ENCODE results near the gene TMEM200A. TPM values are rescaled to one million over a fixed set of nuclear protein-coding genes. Genes with fewer than 3 reads are reported as not detected.

The TMEM200A gene
- total and polyA plus RNA-seq, 2 of the 8 experiments (the other 6 are each of a cell fraction or from before 2014, with no cell fraction given) = 6.2 to 13.9 TPM

GRCh38 chr6:130354322-130354721 lies 11.5 kb upstream of the TMEM200A start:
- no peaks in the 10 kb centered on the region for H3K4me1 ChIP-seq (replicated peaks in 1 of 4; ENCODE audit: control insufficient read depth in 3 of 4, insufficient read depth in 4 of 4, low read length in 3 of 4)
- no peak overlapping the region for H2AFZ ChIP-seq (ENCODE audit: low read length)
- no peak overlapping the region for H3K23ac ChIP-seq (ENCODE audit: insufficient read length)
- no peak overlapping the region for H3K27ac ChIP-seq (ENCODE audit: low read depth, low read length)
- no peak overlapping the region for H3K18ac ChIP-seq (ENCODE audit: extremely low read depth, low read length)
- H2BK5ac ChIP-seq (ENCODE audit: low read depth, low read length) = no peak overlapping the region
- H4K5ac ChIP-seq (ENCODE audit: insufficient read length, low read depth, low read length) = no peak overlapping the region
- H2BK15ac ChIP-seq (ENCODE audit: low read length) = no peak overlapping the region
- H3K23me2 ChIP-seq (ENCODE audit: low read depth, low read length) = no peaks in the 10 kb centered on the region; the same call in 1 of the 2 replicates
- H3K56ac ChIP-seq (replicated peaks; ENCODE audit: insufficient read length, low read depth, low read length) = no peak overlapping the region
- FAIRE-seq = no peak
- no peak overlapping the region for H2AK5ac ChIP-seq (ENCODE audit: low read depth, low read length)
- no peak overlapping the region for H2BK20ac ChIP-seq (ENCODE audit: low read length)
- DNase-seq (ENCODE audit: low read depth in 1 of 2, low spot score in 2 of 2) = no peak
- no peak overlapping the region for H3K4me2 ChIP-seq (ENCODE audit: insufficient read depth in 1 of 2, low read depth in 2 of 2, low read length in 2 of 2)
- H3K4ac ChIP-seq (replicated peaks; ENCODE audit: insufficient read length, low read depth, low read length) = no peak overlapping the region
- no peaks in the 10 kb centered on the region; a peak in 1 of 8 replicates for H3K36me3 ChIP-seq (ENCODE audit: control insufficient read depth in 2 of 4, insufficient read depth in 4 of 4, low read length in 3 of 4)
- H3K79me1 ChIP-seq (ENCODE audit: low read depth, low read length) = no peaks in the 10 kb centered on the region
- H3K4me3 ChIP-seq (ENCODE audit: extremely low read depth in 1 of 4, insufficient read depth in 2 of 4, low read depth in 3 of 4, low read length in 4 of 4) = no peak overlapping the region
- no peaks in the 10 kb centered on the region for H4K20me1 ChIP-seq (replicated peaks in 1 of 2; ENCODE audit: control insufficient read depth in 1 of 2, insufficient read depth in 2 of 2, low read length in 2 of 2)
- H4K91ac ChIP-seq (replicated peaks; ENCODE audit: insufficient read length, low read length) = no peak overlapping the region
- 95% methylated on average over 1 of the region's 1 CpG; no CpG with 5 or more reads in 1 of the 2 experiments for WGBS, 2 experiments (ENCODE audit: extremely low coverage in 1 of 2, insufficient coverage in 1 of 2, insufficient read length in 1 of 2, insufficient replicate concordance in 2 of 2, low coverage in 1 of 2, low lambda C conversion rate in 2 of 2, missing lambda C conversion rate in 1 of 2)
- no peaks in the 10 kb centered on the region for H3K79me2 ChIP-seq (ENCODE audit: control insufficient read depth in 1 of 2, insufficient read depth in 2 of 2, low read length in 2 of 2)
- H3K27me3 ChIP-seq (replicated peaks in 1 of 4; ENCODE audit: control insufficient read depth in 3 of 4, extremely low read depth in 1 of 4, insufficient read depth in 3 of 4, low read length in 3 of 4) = no peaks in the 10 kb centered on the region
- no peak overlapping the region for H3K9ac ChIP-seq (replicated peaks in 1 of 4; ENCODE audit: extremely low read depth in 1 of 4, low read depth in 3 of 4, low read length in 3 of 4)
- H4K8ac ChIP-seq (ENCODE audit: extremely low read depth, insufficient read depth, low read length) = no peak overlapping the region
- ChIA-PET CTCF (ENCODE audit: partially characterized antibody) (no interaction called here), POLR2A (ENCODE audit: partially characterized antibody) (no interaction called here)
- H3K9me3 ChIP-seq (ENCODE audit: insufficient read depth in 2 of 2, low read depth in 1 of 2, low read length in 1 of 2) = no peaks in the 10 kb centered on the region
- H2BK12ac ChIP-seq (ENCODE audit: low read depth, low read length) = no peak overlapping the region
- no peak overlapping the region for H3K14ac ChIP-seq (ENCODE audit: insufficient read length)
- no peak overlapping the region for H2BK120ac ChIP-seq (replicated peaks; ENCODE audit: low read depth, low read length)
- TF ChIP-seq EZH2 (IDR thresholded peaks at IDR 0.05; ENCODE audit: low read depth, low read length, severe bottlenecking) = no peak
- TF ChIP-seq ATF3 (IDR thresholded peaks at IDR 0.05; ENCODE audit: insufficient read depth, low read depth, low read length) = no peak
- TF ChIP-seq MAX (IDR thresholded peaks at IDR 0.05) = no peak
- no peak for TF ChIP-seq CTCF (IDR thresholded peaks at IDR 0.05; ENCODE audit: control extremely low read depth in 1 of 3, insufficient read depth in 1 of 3, low read depth in 1 of 3, low read length in 3 of 3)
